Measurements from ENCODE around the gene CLIC3. TPM values are rescaled to one million over a fixed set of nuclear protein-coding genes. Genes with fewer than 3 reads are reported as not detected.

Gene CLIC3
- total RNA-seq, 2 donors from 2014 or later, result 1.4 to 8.7 TPM

DNA sequence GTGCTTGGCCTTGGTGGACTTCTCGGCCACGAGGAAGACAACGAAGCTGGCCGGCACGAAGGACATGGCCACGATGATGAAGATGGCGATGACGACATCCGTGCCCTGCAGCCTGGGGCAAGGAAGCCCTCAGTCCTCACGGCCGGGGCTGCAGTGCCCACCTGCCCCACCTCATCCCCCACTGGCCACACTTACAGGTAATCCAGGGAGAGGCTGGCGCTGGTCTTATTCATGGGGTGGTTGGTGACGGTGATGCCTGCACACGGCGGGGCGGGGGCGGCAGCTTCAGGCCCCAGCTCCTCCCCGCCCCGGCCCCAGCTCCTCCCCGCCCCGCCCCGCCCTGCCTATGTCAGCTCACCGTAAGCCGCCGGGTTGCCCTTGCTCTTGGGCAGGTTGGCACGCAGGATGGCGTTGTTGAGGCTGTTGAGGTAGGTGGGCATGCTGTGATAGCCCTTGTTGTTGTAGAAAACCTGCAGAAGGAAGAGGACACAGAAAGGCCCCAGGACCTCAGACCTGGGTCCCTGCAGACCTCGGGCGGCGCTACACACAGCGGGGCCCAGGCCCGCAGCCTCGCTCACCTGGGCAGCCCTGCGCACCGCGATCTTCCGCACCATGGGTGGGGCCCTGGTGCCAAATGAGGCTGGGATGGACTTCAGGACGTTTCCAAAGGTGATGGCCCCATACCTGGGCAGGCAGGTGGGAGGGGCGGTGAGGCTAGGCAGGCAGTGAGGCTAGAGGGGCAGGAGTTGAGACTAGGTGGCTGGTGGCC lies 15.7 kb upstream of the CLIC3 start:
- DNase-seq (ENCODE audit: low spot score), result no peak
- no peaks in the 10 kb centered on the region for H3K4me1 ChIP-seq (ENCODE audit: control insufficient read depth in 1 of 2, low read depth in 2 of 2)
- TF ChIP-seq, protein P1, sequence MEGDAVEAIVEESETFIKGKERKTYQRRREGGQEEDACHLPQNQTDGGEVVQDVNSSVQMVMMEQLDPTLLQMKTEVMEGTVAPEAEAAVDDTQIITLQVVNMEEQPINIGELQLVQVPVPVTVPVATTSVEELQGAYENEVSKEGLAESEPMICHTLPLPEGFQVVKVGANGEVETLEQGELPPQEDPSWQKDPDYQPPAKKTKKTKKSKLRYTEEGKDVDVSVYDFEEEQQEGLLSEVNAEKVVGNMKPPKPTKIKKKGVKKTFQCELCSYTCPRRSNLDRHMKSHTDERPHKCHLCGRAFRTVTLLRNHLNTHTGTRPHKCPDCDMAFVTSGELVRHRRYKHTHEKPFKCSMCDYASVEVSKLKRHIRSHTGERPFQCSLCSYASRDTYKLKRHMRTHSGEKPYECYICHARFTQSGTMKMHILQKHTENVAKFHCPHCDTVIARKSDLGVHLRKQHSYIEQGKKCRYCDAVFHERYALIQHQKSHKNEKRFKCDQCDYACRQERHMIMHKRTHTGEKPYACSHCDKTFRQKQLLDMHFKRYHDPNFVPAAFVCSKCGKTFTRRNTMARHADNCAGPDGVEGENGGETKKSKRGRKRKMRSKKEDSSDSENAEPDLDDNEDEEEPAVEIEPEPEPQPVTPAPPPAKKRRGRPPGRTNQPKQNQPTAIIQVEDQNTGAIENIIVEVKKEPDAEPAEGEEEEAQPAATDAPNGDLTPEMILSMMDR (IDR thresholded peaks at IDR 0.05), result no peak
- H3K9me3 ChIP-seq, result no peaks in the 10 kb centered on the region
- no peak overlapping the region for H3K27ac ChIP-seq
- ATAC-seq (ENCODE audit: insufficient number of reproducible peaks, low FRiP score, low read depth), result no peak
- no peaks in the 10 kb centered on the region for H3K27me3 ChIP-seq (replicated peaks; ENCODE audit: insufficient read depth)
- no peak overlapping the region for H3K4me3 ChIP-seq
- peaks cover 21% of the 10 kb centered on the region for H3K36me3 ChIP-seq

DNA sequence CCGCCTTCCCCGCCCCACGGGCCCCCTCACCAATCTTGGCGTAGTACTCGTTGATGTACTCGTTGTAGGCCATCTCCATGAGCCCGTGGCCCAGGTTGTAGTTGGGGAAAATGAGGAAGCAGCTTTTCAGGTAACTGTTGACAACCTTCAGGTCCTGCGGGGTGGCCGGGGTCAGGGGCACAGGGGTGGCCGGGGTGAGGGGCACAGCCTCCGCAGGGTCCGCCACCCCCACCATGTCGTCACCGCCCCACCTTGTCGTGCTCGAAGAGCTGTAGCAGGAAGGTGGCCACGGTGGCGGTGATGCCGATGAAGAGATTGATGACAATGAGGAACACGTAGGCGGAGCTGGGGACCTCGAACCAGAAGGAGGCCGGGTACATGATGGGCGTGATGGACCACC lies 14.8 kb upstream of the CLIC3 start:
- Histone ChIP-seq H3K4me1 (ENCODE audit: control insufficient read depth in 1 of 2, low read depth in 2 of 2) (no peaks in the 10 kb centered on the region), H3K36me3 (peaks cover 18% of the 10 kb centered on the region), H3K9me3 (no peaks in the 10 kb centered on the region), H3K4me3 (no peak overlapping the region), H3K27me3 (replicated peaks; ENCODE audit: insufficient read depth) (no peaks in the 10 kb centered on the region), H3K27ac (no peak overlapping the region)
- ATAC-seq (ENCODE audit: insufficient number of reproducible peaks, low FRiP score, low read depth), result no peak
- TF ChIP-seq, protein P1 (IDR thresholded peaks at IDR 0.05), result no peak
- DNase-seq (ENCODE audit: low spot score), result no peak

DNA sequence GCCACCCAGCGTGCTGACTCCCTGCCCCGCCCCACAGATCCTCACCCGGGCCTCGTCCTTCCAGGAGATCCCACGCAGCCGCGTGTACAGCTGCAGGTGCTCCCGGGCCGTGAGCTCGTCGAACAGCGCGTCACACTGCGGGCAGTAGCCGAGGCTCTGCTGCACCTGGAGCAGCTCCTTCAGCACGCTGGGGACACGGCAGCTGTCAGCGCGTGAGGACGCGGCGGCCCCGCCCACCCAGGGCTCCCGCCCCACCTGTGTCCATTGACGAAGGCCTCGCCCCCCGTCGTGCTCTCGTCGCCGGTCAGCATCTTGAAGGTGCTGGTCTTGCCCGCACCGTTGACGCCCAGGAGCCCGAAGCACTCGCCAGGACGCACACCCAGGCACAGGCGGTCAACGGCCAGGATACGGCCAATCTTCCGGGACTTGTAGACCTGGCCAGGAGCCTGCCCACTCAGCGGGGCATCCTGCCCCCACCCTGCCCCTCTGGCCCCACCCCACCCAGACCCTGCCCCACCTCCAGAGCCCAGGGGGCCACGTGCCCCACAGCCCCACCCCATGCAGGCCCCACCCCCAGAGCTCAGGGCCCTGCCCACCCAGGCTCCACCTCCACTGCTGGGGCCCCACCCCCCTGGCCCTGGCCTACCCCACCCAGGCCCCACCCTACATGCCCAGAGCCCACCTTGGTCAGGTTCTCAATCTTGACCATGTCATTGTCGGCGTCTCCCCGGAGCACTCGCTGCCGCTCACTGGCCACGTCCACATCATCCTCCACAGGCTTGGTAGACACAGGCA lies 13.8 kb upstream of the CLIC3 start:
- Histone ChIP-seq H3K4me3 (no peak overlapping the region), H3K9me3 (no peaks in the 10 kb centered on the region), H3K27me3 (replicated peaks; ENCODE audit: insufficient read depth) (no peaks in the 10 kb centered on the region), H3K4me1 (ENCODE audit: control insufficient read depth in 1 of 2, low read depth in 2 of 2) (no peaks in the 10 kb centered on the region), H3K36me3 (peaks cover 16% of the 10 kb centered on the region), H3K27ac (no peak overlapping the region)
- ATAC-seq (ENCODE audit: insufficient number of reproducible peaks, low FRiP score, low read depth), result no peak
- TF ChIP-seq, protein P1 (IDR thresholded peaks at IDR 0.05), result no peak
- no peak for DNase-seq (ENCODE audit: low spot score)

DNA sequence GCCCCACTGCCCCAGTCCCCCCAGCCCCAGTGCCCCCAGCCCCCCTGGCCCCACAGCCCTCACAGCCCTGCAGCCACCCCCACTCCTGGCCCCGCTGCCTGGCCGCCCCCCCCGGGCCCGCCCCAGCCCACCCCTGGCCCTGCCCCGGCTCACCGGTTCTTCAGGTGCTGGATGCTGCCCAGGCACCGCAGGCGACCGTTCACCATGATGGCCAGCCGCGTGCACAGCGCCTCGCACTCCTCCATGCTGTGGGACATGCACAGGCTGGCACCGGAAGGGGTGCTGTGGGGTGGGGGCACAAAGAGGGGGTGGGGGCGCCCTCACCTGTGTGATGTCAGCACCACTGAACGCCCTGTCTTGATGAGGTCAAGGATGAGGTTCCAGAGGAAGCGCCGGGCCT lies 12.8 kb upstream of the CLIC3 start:
- Histone ChIP-seq H3K27ac (no peak overlapping the region), H3K36me3 (peaks cover 16% of the 10 kb centered on the region), H3K27me3 (replicated peaks; ENCODE audit: insufficient read depth) (no peaks in the 10 kb centered on the region), H3K4me3 (no peak overlapping the region), H3K4me1 (ENCODE audit: control insufficient read depth in 1 of 2, low read depth in 2 of 2) (no peaks in the 10 kb centered on the region), H3K9me3 (no peaks in the 10 kb centered on the region)
- TF ChIP-seq, protein P1 (IDR thresholded peaks at IDR 0.05), result no peak
- ATAC-seq (ENCODE audit: insufficient number of reproducible peaks, low FRiP score, low read depth), result no peak
- no peak for DNase-seq (ENCODE audit: low spot score)

DNA sequence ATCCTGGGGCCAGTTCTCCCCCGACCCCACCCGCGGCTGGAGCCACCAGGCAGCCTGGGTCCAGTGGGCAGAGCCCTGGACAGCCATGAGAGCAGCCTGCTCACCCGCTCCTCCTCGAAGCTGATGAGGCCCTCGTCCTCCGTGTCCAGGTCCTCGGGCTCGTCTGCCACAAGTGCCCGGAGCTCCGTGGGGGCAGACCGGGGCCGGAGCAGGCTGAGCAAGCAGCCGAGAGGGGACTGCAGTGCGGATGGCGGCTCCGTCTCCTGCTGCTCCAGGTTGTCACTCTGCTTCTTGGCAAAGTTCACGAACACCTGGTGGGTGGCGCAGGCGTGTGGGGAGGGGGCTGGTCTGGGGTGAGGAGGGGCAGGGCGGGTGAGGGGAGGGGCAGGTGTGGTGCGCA lies 11.9 kb upstream of the CLIC3 start:
- Histone ChIP-seq H3K4me1 (ENCODE audit: control insufficient read depth in 1 of 2, low read depth in 2 of 2) (no peaks in the 10 kb centered on the region), H3K27me3 (replicated peaks; ENCODE audit: insufficient read depth) (no peaks in the 10 kb centered on the region), H3K36me3 (peaks cover 16% of the 10 kb centered on the region), H3K4me3 (no peak overlapping the region), H3K9me3 (no peaks in the 10 kb centered on the region), H3K27ac (no peak overlapping the region)
- ATAC-seq (ENCODE audit: insufficient number of reproducible peaks, low FRiP score, low read depth) (no peak), DNase-seq (ENCODE audit: low spot score) (no peak)
- TF ChIP-seq, protein P1 (IDR thresholded peaks at IDR 0.05), result no peak
